ENCODE measurements around the gene CA11.

DNA sequence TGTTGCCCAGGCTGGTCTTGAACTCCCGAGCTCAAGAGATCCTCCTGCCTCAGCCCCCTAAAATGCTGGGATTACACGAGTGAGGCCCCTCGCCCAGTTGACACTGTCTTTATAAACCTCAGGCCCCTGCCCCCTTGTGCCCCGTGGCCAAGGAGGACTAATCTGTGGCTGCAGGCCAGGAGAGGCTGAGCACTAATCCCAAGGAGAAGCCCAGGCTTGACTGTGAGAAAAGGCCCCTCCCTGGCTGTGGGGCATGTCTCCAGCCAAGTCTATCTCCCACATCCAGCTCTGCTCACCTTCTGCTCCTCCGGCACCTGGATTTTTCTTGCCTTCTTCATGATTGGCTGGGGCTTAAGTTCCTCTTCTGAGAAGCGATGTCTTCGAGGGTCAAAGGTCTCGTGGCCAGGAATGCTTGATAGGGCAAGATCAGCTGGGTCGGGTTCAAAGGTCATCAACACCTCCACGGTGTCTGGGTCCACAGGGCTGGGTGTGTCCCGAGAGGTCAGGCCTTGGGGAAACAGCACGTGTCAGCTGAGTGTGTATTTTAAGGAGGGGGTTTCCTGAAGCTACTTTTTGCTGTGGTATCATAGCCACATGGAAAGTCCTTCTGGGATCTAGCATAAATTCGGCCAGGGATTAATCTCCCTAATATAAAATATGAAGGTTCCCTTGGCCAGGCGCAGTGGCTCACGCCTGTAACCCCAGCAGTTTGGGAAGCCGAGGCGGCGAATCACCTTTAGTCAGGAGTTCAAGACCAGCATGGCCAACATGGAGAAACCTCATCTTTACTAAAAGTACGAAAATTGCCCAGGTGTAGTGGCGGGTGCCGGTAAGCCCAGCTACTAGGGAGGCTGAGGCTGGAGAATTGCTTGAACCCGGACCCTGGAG, 12.6 kb downstream of the CA11 start:
- TF ChIP-seq, protein P1, sequence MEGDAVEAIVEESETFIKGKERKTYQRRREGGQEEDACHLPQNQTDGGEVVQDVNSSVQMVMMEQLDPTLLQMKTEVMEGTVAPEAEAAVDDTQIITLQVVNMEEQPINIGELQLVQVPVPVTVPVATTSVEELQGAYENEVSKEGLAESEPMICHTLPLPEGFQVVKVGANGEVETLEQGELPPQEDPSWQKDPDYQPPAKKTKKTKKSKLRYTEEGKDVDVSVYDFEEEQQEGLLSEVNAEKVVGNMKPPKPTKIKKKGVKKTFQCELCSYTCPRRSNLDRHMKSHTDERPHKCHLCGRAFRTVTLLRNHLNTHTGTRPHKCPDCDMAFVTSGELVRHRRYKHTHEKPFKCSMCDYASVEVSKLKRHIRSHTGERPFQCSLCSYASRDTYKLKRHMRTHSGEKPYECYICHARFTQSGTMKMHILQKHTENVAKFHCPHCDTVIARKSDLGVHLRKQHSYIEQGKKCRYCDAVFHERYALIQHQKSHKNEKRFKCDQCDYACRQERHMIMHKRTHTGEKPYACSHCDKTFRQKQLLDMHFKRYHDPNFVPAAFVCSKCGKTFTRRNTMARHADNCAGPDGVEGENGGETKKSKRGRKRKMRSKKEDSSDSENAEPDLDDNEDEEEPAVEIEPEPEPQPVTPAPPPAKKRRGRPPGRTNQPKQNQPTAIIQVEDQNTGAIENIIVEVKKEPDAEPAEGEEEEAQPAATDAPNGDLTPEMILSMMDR (IDR thresholded peaks at IDR 0.05 in 4 of 5, conservative IDR thresholded peaks at IDR 0.05 in 1 of 5): no peak
- TF ChIP-seq POLR2A (IDR thresholded peaks at IDR 0.05): no peak
